Measurements from ENCODE around the gene NFIX.

NFIX gene

GRCh38 chr19:13095934-13096927 is 101.0 kb downstream of the NFIX start:
- no peak for DNase-seq

GRCh38 chr19:13097033-13097462 is 101.8 kb downstream of the NFIX start:
- no peak for DNase-seq

GRCh38 chr19:13097463-13098258 is 102.4 kb downstream of the NFIX start:
- peak; percentile 56 for DNase-seq

GRCh38 chr19:13098277-13099072 is 103.2 kb downstream of the NFIX start:
- DNase-seq, result peak; percentile 83

- DNase-seq, result peak; percentile 63
These were observed 104.1 kb downstream of the NFIX start for GRCh38 chr19:13099073-13099999.

- peak; percentile 61 for DNase-seq
These were observed 104.8 kb downstream of the NFIX start for GRCh38 chr19:13100031-13100588.

- DNase-seq, result peak; percentile 57
These were observed 105.7 kb downstream of the NFIX start for GRCh38 chr19:13100841-13101589.

GRCh38 chr19:13101590-13102415 is 106.5 kb downstream of the NFIX start:
- DNase-seq, result peak; percentile 17

- DNase-seq, result no peak
These were observed 107.1 kb downstream of the NFIX start for GRCh38 chr19:13102416-13102665.

GRCh38 chr19:13102666-13103580 is 107.6 kb downstream of the NFIX start, which contains the start of gene LYL1:
LYL1 (minus strand) TSS chr19:13102858; CDS start chr19:13101171, 1,687 bp downstream.
- peak; percentile 73 for DNase-seq

GRCh38 chr19:13103581-13104359 is 108.5 kb downstream of the NFIX start:
- peak; percentile 58 for DNase-seq

- DNase-seq, result peak; percentile 78
These were observed 109.1 kb downstream of the NFIX start for GRCh38 chr19:13104360-13104847.

GRCh38 chr19:13104848-13105711 is 109.8 kb downstream of the NFIX start:
- peak; percentile 35 for DNase-seq

- no peak for DNase-seq
These were observed 114.3 kb downstream of the NFIX start for GRCh38 chr19:13109361-13110098.

GRCh38 chr19:13110099-13110610 is 114.9 kb downstream of the NFIX start:
- no peak for DNase-seq
